HG03139 (cell line): ENCODE results near the gene TIMMDC1.
"Not testable (repeated sequence)": the region's sequence is repeated elsewhere in the genome, so short reads cannot be mapped to it uniquely, and the experiment has no call there.

Experiments used
- ATAC-seq: cut with Tn5 transposase; IDR thresholded peaks from one replicate; pipeline ENCODE4 v1.9.1; 2021; ENCODE audit not compliant: unreplicated experiment

The TIMMDC1 gene

DNA sequence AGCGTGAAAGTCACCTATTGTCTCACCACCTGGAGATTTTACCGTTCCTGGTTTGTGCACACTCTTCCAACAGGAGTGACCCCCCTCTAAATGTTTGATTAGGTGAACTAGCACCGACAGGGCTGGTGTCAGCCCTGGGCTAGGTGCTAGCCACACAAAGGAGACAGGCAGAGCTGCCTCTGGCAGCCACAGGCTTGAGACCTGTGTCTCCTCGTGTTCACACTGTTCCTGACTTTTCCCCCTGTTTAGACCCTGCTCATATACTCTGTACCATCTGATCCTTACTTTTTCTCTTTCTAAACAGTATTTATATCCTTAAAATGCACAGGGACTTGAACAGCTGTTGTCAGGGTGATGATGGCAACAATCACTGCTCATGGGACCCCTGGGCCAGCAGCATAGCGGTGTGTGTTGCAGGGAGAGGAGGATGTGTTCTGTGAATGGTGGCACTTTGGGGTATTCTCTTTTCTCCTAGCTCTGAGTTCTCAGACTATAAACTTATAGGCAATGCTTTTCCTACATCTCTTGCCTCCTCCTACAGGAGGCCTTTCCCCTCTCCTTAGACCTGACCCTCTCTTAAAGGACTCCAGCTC, 55.6 kb downstream of the TIMMDC1 start:
- no peak for ATAC-seq

DNA sequence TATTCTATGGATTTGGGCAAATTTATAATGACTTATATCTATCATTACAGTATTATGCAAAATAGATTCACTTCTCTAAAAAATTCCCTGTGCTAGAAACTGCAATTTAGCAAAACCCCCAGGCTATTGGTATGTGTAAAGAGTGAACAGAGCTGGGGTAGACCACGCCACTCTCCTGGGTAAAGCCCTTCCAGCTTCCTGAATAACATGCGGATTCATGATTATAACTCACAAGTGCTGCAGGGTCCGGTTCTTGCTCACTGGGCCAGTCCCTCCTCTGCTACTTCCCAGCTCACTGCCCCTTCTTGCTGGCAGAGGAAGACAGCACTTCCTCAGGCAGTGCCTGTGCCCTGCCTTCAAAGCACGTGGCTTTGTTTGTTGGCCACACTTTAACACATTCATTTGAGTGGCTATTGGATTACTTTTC, 57.0 kb downstream of the TIMMDC1 start:
- no peak for ATAC-seq

DNA sequence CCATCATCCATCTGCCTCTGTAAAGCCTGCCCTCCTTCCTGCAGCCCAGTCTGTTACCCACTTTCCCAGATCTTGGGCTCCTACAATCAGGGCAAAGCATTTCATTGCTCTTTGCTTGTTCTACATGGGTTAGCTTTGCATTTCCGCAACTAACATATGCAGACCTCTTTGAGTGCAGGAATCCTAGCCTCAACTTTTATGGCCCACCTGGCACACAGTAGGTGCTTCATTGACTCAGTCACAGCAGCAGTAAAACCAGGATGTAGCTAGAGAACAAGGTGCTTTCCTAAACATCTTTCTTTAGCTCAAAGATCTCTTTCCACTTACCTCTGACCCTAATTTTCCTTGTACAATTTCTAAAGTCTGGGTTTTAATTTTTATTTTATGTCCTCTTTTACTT, 57.6 kb downstream of the TIMMDC1 start:
- no peak for ATAC-seq

DNA sequence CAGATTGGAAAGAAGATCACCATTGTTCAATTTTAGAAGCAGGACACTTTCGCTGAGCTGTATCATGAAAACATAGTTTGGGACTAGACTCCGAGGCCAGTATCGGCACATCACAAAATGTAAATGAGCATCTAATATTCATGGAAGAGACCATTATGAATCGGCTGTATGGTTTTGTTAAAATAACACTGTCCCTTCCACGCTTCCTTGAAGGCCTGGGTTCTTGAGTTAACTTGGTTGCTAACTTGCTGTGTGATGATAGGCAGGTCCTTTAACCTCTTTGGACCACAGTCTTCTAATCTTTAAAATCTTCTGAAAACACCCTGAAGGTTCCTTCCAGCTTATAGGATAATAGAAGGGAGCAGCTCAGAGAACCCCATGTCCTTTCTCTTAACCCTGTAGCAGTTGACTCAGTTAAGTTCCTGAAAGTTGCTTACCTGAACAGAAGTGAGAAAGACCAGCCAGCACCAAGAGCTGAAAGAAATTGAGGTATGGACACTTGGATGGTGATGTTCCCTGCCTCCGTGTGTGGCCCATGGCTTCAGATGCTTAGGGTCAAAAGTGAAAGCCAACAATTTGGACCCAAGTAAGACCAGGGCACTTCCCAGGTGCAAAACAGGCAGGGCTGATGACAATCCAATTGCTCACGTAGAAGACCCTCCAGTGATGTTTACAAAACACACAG, 59.0 kb downstream of the TIMMDC1 start:
- no peak for ATAC-seq

DNA sequence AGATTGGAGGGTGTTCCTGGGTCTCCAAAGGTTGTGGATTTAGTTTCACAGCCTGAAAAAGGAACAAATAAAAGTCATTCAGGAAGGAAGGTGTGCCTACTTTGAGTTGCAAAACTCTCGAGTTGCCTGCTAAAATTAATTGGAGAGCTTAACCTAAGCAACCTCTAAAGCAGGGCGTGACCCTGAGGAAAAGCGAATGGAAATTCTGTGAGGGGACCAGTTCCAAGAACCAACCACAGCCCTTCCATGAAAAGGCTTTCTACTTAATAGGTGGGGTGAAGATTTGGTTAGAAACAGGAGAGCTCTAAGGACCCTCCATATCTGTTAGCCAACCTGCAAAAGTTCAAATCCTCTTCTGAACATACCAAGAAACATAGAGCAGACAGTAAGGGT, 59.5 kb downstream of the TIMMDC1 start:
- no peak for ATAC-seq

DNA sequence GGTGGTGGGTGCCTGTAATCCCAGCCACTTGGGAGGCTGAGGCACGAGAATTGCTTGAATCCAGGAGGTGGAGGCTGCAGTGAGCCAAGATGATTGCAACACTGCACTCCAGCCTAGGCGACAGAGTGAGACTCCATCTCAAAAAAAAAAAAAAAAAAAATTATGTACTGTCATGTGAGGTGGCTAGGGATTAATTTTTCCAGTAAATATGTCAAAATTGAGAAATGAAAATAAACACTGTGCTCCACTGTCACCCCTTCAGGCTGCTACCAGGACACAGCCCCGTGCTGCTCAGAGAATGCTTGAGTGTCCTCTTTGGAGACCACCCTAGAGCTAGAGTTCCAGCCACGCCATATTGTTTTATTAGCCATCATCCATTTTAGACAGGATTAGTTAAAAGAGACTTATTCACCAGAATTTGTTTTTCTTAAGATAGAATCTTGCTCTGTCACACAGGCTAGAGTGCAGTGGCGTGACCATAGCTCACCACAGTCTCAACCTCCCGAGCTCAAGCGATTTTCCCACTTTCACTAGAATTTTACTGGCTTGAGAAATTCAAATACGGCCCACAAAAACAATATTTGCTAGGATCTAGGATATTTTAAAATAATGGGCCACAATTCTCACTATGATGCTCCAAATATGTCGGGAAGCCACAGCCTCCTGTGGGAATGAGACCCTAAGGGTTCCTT, 60.4 kb downstream of the TIMMDC1 start:
- ATAC-seq, result no peak

DNA sequence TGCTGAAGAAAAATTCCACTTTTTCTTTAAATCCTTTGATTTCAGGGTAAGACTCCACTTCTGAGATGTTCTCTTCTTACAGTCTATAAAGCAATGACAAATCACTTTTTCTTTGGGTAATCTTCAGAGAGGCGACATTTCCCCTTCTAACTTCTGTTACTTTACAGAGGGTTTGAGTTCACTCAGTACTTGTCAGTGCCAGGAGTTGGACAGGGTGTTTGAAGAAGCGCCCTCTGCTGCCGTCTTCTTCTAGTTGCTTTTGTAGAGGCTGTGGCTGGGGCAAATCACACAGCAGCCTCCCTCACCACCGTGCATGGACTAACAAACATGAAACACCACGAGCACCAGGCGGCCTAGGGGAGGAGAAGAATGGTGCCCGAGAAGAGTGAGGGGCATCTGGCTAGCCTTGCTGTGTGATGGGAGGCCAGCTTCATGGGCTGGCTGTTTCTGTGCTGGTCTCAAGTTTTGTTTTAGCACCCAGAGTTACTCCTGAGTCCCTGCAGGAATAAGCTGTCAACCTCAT, 61.2 kb downstream of the TIMMDC1 start, which contains the start of gene CD80:
TSS of gene CD80 (minus strand) at position 174 of the 523 bp plus-strand sequence. CDS start 1,886 bp downstream, outside the sequence.
- peak; percentile 57 for ATAC-seq

DNA sequence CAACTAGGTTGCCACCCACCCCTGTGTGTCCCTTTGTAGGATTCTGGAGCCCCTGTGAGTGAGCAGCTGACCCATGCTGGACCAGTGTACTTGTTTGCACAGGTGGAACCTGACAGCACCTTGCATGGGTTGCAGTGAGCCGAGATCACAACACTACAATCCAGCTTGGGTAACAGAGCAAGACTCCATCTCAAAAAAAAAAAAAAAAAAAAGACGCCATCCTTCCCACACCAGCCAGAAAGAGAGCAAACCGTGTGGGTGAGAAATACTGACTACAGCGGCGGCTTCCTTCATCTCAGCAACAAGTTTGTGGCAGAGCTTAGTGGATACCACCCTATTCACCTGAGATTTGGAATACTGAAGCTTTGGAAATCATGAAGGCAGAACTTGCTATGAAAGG, 61.8 kb downstream of the TIMMDC1 start:
- ATAC-seq, result no peak

DNA sequence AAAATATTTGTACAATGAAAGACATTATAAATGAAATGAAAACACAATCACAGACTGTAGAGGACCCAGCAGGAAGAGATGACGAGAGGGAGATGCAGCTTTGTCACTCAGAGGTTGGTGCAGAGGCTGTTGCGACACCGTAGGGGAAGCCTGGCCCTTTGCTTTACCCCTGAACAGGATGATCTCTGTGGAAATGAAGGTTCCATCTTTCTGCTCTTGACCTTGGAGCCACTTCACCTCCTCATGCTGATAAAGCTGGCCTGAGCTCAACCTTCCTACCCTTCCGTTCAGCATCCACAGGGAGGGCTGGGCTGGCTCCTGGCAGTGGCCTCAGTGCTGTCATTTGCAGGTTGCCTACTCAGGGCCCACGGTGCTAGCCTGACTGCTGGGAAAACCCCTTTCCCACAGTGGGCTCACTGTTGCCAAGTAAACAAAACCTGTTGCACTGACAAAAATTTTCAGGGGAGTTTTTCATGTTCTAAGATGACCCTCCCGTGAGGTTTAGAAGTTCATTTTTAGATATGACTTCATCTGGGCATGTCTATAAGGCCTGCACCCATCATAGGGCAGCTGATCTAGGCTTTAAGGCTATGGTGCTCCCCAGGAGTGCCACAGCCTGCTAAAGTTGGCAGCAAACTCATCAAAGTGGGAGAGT, 64.1 kb downstream of the TIMMDC1 start:
- peak; percentile 54 for ATAC-seq

DNA sequence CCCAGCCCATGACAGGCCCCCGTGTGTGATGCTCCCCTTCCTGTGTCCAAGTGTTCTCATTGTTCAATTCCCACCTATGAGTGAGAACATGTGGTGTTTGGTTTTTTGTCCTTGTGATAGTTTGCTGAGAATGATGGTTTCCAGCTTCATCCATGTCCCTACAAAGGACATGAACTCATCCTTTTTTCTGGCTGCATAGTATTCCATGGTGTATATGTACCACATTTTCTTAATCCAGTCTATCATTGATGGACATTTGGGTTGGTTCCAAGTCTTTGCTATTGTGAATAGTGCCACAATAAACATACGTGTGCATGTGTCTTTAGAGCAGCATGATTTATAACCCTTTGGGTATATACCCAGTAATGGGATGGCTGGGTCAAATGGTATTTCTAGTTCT, 65.0 kb downstream of the TIMMDC1 start:
- not testable (repeated sequence) for ATAC-seq

DNA sequence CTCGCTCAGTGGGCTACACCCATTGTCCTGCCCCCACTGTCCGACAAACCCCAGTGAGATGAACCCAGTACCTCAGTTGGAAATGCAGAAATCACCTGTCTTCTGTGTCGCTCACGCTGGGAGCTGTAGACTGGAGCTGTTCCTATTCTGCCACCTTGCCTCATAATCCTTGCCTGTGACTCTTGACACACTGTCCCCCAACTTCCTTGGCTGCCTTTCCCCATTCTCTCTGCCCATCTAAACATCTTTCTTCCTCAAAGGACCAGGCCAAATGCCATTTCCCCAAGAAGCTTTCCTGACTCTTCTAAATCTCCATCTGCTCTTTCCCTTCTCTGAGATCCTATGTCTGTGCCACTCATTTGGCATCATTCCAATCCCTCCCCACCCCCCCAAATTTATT, 70.8 kb downstream of the TIMMDC1 start:
- no peak for ATAC-seq

DNA sequence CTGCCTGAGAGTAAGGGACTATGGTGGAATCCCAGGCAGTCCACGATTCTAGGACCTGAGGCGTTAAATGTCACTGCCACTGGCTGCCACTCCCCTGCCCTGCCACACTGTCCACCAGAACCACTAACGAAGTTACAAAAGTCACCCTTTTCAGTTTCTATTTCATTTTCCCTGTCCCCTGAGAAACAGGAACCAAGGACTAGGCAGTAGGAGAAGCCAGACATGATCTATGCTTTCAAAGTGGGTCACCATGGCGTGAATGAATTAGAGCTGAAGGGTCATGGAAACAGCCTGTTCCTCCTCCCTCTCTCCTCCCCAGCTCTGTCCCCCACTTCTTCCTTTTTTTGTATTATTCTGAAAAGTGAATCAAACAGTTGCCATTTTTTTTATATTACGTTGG, 71.9 kb downstream of the TIMMDC1 start:
- ATAC-seq, result no peak

DNA sequence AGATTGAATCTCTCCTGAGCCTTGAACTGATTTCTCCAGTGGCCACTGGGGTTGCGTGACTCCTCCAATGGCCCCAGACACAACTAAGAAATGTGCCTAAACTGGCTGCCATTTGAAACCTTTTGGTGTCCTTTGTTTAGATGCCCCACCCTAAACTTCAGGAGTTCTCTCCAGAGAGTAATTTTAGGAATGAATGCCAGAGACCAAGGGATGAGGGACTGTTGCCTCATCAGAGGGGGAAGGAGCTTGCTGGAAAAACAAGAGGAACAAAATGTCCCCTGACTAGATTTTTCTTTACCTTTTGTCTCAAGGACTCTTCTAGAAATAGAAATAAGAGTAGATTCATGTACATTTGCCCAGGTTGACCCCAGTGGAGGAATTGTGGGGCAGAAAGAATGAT, 72.9 kb downstream of the TIMMDC1 start:
- no peak for ATAC-seq

DNA sequence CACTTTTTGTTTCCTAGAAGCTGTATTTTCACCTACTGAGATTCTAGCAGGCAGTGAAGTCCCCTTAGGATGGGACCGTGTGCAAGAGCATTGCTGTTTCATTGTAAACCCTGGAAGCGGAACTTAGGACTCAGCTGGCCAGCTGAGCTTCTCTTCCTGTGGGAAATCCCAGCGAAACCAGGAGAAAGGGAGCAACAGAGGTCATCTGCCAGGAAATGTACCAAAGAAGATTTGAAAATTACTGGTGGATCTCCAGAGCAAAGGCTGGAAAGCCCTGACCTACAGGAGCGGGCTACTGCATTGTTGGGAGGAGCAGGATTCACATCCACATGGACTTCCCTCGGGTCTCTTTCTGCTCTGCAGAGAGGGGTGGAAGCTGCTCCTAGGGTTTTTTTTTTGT, 73.3 kb downstream of the TIMMDC1 start:
- ATAC-seq, result no peak
